GM18499 (cell line): ENCODE data around the gene SS18L1.
"Not testable (repeated sequence)": the region's sequence is repeated elsewhere in the genome, so short reads cannot be mapped to it uniquely, and the experiment has no call there.

Experiments used
- ATAC-seq: cut with Tn5 transposase; IDR thresholded peaks from one replicate; pipeline ENCODE4 v1.9.1; 2021; ENCODE audit warnings: moderate number of reproducible peaks; ENCODE audit not compliant: insufficient read depth, unreplicated experiment

The SS18L1 gene, protein sequence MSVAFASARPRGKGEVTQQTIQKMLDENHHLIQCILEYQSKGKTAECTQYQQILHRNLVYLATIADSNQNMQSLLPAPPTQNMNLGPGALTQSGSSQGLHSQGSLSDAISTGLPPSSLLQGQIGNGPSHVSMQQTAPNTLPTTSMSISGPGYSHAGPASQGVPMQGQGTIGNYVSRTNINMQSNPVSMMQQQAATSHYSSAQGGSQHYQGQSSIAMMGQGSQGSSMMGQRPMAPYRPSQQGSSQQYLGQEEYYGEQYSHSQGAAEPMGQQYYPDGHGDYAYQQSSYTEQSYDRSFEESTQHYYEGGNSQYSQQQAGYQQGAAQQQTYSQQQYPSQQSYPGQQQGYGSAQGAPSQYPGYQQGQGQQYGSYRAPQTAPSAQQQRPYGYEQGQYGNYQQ

DNA sequence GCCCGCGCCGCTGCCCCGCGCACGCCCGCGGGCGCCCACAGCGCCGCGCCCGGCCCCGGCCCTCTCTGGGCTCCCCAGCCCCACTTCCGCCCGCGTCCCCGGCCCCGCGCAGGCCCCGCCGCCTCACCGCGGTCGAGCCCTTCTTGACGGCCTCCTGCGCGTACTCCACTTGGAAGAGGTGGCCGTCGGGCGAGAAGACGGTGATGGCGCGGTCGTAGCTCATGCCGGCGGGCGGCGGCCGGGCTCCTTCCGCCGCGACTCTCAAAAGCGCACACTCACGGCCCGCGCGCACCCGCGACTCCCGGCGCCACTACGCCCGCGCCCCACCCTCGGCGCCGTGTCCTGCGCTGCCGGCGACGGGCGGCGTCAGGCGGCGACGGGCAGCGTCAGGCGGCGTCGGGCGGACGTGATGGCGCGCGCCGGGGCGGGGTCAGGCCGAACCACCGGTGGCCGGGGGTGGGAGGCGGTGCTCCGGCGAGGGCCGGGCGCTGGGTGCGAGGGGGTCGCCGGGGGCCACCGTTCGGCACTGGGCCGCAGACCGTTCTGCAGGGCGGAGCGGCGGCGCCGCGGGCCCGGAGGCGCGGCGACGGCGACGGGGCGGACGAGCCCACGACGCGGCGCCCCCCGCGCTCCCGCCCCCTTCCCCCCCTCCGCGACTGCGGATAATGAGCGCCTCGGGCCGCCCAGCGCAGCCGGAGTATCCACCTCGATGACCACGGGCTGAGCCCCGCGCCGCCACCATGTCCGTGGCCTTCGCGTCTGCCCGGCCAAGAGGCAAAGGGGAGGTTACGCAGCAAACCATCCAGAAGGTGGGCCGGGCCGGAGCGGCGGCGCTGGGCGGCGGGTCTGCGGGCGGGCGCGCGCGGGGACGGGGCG is at the start of gene SS18L1, which contains the start of gene PSMA7:
Gene SS18L1 (plus strand): TSS at position 689 of the 876 bp plus-strand sequence. CDS start 52 bp downstream, at position 741.
Gene PSMA7 (minus strand): TSS at position 314 of the 876 bp plus-strand sequence. CDS start 91 bp downstream, at position 223.
- ATAC-seq = peak; percentile 36

DNA sequence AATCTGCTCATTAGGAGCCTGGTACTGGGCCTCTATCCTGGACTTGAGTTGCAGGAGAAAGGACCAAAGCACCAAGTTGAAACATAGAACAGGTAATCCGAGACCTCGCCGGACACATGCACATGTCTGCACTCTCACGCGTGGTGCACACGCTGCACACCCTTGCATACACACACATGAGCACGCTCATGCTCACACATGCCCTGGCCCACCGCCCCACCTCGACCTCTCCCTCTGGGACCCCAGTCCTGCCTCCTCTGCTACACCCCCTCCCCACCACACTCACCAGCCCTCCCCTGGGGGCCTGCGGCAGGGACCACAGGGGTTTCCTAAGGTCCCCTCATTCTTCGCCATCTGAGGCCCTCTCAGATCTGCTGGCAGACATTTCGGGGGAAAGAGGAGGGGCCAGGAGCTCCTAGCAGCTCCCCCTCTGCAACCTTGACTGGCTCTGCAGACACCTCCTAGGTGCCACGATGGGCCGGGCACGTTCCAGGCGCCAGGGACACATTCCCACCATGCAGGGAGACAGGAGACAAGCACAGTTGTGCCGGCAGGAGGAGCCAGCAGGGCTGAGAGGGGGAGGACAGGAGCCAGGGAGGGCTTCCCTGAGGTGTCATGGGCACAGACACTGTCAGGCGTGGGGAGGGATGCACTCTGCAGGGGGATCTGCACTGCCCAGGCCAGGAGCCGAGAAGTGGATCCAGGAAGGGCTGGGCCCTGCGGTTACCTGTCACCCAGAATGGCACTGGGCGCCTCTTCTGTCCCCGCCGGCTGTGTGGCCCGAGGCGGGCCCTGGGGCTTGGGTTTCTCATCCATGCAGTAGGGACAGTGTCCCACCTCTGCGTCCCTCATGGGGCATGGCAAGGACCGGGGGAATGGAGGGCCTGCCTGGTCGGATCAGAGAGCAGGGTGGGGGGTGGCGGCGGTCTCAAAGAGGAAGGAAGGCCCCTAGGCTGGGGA is 46.9 kb upstream of the SS18L1 start:
- ATAC-seq = no peak

DNA sequence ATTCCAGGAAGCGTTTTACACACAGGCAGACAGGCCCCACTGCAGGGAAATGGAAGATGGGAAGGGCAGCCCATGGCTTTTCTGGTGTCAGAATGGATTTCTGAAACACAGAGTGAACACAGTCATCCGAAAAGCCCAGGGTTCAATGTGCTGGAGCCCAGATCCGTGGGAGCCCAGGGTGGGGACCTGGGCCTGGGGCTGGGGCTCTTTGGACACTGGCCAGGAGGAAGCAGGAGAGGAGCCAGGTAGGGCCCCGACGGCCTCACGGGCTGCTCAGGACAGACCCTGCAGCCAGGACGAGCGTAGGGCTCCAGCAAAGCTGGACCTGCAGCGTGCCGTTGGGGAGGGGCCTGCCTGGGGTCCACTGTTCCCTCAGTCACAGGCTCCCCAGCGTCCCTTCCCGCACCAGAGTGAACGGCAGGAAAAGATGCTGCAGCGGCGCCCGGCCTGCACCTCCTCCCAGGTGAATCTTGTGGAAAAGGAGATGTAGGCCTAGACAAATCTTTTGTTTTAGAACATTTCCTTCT is 45.6 kb upstream of the SS18L1 start:
- no peak for ATAC-seq

DNA sequence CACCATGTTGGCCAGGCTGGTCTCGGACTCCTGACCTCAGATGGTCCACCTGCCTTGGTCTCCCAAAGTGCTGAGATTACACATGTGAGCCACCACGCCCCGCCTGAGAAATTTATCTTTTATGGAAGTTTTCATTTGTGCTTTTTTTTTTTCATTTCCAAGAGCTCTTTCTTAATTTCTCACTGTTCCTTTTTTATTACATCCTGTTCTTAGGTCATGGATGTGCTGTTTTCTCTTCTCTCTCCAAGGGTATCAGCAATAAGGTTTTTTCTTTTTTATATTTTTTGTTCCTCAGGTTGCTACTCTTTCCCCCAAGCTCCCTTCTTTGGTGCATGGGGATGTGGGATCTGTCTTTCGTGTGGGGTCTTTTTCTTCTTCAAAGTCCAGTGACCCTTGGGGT is 42.5 kb upstream of the SS18L1 start:
- ATAC-seq = no peak

DNA sequence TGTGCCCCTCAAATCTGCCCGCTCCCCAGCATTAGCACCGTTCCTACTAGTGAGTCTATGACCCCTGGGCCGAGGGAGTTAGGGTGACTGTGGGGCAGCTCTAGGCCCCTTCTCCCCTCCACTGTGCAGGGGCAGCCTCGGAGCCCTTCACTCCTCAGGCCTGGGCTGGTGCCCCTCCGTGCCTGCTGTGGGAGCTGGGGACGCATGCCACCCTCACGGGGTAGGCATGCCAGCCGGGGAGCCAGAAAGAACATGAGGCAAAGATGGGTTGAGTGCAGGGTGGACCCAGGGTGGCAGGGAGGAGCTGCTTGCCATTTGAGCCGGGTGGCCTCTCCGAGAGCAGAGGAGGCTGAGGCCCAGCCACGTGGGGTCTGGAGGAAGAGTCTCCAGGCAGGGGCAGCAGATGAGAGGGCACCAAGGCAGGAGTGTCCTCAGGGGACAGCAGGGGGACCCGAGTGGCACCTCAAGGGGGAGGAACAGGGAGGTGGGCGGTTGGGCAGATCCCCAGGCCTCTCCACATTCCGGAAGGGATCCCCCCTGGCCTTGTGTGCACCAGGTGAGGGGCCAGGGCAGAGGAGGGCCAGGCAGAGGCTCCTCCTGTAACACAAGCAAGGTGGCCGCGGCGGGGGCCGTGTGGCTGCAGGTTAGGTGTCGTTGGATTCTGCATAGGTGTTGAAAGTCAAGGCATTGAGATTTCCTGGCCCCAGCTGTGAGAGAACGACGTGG is 39.9 kb upstream of the SS18L1 start:
- no peak for ATAC-seq

DNA sequence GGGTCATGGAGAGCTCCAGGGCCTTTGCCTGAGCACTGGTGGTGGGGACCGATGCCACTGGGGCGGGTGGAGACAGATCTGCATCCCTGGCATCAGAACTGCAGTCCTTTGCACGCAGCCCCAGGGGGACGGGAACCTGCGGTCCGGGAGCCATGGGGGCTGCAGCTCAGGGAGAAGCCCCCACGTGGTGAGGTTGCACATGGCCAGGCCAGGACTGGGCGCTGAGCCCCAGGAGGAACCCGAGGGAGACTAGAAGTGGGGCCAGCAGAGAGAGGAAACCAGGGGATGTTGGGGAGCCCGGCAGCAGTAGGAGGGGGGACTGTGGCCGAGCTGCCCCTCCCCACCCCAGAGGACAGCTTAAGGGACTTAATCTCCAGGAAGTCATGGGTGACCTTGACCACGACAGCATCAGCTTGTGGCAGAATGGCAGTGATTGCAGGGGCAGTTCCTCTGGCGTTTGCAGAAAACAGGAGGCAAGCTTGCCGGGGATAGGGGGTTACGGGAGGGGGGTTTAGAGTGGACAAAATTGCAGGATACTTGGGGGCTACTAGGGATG is 39.3 kb upstream of the SS18L1 start:
- ATAC-seq = no peak

DNA sequence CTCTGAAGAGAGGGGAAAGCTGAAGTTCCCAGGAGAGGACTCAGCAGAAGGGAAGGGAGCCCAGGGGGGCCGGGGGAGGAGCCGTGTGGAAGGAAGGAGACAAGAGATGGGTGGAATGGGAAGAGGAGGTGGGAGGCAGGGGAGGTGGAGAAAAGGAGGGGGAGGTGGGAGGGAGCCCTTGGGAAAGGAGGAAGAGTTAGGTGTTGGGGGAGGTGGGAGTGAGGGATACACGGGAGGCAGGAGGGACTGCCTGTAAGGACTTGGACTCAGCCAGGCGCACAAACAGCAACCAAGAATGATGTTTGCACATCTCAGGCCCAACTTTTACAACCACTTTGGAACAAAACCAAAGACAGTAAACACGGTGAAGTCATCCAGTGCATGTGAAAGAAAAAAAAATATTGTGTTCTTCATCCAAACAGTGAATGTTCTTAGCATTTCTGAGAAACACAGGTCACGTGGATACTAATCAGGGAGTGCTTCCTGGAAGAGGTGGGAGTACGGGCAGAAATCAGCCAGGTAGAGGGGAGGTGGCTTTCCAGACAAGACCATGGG is 38.7 kb upstream of the SS18L1 start:
- ATAC-seq = no peak

DNA sequence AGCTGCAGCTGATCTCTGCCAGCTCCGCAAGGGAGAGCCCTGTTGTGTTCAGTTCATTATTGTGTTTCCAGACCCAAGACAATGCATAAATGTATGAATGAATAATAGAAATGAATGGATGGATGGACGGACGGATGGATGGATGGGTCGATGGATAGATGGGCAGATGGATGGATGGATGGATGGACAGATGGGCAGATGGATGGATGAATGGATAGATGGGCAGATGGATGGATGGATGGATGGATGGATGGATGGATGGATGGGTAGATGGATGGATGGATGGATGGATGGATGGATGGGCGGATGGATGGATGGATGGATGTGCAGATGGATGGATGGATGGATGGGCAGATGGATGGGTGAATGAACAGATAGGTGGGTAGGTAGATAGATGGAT is 38.0 kb upstream of the SS18L1 start:
- no peak for ATAC-seq

DNA sequence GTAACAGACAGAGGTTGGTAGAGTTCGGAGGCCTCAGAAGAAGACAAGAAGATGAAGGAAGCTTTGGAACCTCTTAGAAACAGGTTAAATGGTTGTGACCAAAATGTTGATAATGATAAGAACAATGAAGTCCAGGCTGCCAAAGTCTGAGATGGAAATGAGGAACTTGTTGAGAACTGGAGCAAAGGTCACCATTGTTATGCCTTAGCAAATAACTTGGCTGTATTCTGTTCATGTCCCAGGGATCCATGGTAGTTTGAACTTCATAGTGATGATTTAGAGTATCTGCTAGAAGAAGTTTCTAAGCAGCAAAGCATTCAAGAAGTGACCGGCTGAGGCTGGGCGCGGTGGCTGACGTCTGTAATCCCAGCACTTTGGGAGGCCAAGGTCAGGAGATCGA is 32.4 kb upstream of the SS18L1 start:
- ATAC-seq = no peak

DNA sequence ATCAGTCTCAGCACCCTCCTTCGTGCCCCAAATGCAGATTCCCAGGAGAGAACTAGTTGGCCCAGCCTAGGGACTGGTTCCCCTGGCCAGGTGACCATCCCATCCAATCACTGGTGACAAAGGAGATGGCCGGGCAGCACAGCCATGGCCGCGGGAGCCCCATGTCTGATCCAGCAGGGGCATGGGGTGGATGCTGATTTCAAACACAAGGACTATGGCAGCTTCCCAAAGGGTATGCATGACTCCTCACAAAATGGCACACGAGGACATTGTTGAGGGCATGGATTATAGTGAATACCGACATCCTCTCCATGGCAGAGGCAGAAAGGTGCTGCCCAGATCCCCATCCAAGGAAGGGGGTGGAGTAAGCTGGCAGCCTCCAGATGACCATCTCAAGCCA is 31.2 kb upstream of the SS18L1 start:
- no peak for ATAC-seq

DNA sequence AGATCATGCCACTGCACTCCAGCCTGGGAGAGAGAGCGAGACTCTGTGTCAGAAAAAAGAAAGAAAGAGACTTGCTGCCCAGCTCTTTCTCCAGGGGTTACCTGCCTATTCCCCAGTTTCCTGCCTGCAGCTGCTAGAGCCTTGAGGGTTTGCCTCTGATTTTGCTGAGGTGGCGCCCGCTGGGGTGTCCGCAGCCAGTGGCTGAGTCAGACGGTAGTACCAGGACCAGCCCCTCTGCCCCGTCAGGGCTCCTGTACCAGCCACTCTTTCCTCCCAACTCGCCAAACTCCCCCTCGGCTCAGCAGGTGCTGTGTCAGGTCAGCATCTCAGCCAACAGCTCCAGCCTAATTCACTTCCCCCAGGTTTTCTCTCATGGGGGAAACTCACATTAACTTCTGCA is 28.7 kb upstream of the SS18L1 start:
- ATAC-seq = no peak

DNA sequence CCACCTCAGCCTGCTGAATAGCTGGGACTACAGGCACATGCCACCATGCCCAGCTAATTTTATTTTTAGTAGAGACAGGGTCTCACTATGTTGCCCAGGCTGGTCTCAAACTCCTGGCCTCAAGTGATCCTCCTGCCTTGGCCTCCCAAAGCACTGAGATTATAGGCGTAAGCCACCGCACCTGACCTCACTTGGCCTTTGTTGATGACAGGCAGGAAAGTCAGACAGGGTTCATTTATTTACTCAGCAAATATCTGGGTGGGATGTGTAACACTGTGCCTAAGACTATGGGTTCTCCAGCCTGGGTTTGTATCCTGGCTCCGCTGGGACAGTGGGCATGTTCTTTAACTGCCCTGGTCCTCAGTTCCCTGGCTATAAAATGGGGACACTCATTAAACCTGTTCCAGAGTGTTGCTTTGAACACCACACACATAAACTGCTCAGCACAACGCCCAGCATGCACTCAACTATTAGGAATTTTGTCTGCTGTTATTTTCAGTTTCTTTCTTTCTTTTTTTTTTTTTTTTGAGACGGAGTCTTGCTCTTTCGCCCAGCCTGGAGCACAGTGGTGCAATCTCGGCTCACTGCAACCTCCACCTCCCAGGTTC is 27.7 kb upstream of the SS18L1 start:
- ATAC-seq = not testable (repeated sequence)

DNA sequence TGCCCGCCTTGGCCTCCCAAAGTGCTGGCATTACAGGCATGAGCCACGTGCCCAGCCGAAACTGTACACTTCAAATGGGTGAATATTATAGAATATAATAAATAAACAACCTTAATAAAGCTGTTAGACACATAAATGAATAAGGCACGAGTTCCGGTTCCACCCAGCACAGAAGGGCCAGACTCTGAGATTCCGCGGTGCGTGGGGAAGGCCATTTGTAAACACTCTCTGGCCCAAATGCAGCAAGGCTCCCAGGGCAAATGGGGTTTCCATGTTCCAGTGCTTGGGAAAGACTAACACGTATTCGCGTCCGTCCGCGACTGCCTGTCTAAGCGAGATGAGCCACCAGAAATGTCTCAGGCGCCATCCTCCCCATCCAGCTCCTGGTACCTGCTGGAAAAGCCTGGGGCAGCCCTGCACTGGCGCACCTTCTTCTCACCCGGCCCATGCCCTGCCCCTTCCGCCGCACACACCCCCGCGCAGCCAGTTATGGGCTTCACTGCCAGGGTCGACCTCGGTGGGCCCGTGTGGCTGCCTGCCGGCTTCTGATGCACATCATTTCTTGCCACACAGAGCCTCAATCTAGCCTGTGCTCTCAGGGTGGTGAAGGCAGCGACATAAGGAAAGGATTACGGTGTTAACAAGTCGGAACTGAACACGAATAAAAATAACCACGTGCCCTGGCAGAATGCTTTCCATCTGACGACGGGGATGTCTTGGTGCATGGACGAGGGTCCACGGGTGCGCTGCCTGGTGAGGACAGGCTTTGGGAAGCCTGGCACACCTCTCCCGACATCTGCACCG is 26.8 kb upstream of the SS18L1 start:
- ATAC-seq = no peak

DNA sequence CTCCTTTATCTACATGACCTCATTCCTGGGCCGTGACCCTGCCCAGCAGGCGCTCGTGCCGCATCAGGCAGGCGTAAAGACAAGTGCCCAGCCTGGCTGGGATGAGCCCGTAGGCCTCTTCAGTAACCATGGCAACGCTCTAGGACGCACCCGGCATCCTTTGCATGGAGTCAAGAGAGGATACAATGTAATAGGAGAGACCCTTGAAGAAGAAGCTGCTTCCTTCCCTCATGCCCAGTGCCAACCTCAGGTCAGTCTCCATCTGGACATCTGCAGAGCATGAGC is 26.3 kb upstream of the SS18L1 start:
- ATAC-seq = no peak

DNA sequence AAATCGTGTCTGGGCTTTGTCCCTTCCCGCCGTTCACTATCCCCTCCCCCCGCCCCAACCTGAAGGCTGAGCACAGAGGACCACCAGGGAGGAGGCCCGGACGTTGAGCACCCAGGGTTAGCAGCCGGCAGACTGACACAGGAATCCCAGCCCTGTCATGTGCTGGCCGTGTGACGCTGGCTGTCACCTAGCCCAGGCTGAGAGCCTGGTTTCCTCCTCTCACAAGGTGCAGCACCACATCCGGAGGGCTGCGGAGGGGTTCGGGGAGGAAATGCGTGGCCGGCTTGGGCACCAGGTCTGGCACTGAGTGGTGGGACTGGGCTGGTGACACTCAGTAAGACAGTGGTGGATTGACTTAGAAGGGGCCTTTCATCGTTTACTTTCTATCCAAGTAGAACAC is 25.9 kb upstream of the SS18L1 start:
- ATAC-seq = no peak

DNA sequence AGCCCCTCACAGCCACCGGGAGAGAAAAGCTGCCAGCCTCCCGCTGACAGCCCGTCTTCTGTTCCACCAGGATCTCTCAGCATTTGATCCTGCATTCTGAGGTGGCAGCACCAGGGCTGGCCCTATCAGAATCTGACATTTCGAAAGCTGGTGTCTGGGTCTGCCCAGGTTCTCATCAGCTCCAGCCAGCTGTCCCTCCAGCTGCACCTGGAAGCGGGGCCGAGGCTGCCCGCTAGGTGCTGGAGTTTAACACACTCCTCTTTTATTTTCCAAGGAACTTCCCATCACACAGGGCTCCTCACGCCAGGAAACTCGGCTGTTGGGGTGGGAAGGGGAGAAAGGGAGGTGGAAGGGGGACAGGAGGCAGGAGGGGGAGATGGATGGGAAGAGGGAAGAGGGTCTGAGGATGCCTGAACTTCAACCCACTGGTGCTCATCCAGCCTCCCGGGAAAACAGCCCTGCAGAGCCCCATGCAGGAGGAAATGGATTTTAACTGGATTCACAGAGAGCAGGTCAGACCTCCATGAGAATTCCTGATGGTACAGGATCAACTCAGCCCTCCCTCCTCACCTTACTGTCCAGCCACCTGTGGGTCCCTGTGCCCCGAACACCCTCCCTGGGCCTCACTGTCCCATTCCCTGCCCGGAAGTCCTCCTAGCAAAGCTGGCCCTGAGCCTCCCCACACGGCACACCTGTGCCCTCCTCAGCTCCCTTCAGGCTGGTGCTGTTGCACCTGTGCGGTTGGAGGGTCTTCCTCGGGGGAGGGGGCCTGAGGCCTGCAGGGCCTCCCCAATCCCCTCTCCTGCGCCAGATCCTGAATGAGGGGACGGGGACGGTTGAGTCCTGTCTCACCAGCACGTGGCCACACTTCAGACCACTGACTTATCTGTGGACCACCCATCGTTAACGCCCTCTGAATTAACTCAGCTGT is 25.2 kb upstream of the SS18L1 start:
- ATAC-seq = no peak

DNA sequence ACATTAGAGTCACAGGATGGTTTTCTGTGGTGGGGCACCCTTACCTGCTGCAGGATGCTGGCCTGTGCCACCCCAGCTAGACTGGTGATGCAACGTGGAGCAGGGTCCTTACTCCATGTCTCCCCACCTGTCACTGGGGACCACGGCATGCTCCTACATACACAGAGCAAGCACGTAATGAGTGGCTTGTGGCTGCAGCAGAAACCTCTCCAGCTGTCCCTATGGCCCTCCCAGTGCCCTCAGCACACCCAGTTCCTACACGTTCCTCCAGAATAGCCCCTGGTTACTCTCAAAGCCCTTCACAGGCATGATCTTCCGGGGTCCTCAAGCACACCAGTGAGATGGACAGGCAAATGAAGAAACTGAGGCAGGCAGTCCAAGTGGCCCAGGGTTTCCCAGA is 24.5 kb upstream of the SS18L1 start:
- ATAC-seq = no peak
